ENCODE measurements around the gene AFF1.

AFF1 gene

GRCh38 chr4:86919561-86920223, 15.1 kb upstream of the AFF1 start:
- DNase-seq: no peak

DNA sequence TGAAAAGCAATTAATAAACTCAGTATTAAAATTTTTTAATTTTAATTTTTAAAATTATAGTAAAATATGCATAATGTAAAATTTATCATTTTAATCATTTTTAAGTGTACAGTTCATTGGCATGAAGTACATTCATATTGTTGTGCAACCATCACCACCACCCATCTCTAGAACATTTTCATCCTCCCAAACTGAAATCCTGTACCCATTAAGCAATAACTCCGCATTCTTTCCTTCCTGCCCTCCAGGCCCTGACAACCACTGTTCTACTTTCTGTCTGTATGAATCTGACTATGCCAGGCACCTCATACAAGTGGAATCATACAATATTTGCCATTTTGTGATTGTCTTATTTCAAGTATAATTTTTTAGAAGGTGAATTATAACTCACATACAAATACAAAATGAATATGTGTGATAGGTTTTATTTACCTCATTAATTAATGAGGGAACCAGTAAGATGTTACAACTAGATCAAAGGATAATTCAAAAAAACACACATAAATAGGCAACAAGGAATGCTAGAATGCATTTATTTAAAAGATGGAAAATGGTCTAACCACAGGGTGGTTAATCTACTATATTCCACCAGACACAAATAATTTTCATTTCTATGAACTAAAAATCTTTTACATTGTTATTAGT, 13.1 kb upstream of the AFF1 start:
- no peak for DNase-seq

GRCh38 chr4:86924811-86925210, 10.0 kb upstream of the AFF1 start:
- DNase-seq: no peak

GRCh38 chr4:86926435-86927086, 8.2 kb upstream of the AFF1 start:
- no peak for DNase-seq

DNA sequence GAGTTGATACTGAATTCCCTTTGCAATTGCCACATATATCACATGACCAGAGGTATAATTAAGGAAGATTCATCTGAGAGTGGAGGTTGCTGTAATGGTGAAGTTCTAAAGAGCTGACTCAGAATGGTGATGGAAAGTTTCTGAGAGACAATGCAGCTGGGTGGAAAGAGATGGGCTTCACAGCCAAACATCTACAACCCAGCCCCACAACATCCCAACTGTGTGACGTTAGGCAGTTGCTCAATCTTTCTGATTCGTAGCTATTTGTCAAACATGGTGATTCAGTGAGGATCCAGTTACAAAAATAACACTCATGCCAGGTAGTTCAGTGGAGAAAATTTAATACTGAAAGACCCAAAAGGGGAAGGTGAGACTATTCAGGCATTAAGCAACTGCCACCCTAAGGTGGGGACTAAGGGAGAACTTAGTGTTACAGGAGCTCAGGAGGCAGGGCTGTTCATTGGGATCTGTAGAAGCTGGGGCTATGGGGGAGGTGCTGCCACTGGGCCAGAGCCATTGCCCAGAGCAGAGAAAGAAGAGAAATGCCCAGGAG, 6.9 kb upstream of the AFF1 start:
- DNase-seq: no peak

- DNase-seq: no peak
Observed at GRCh38 chr4:86928400-86929255, 6.2 kb upstream of the AFF1 start.

- no peak for DNase-seq
Observed at GRCh38 chr4:86934147-86934770, 552 bp upstream of the AFF1 start.

DNA sequence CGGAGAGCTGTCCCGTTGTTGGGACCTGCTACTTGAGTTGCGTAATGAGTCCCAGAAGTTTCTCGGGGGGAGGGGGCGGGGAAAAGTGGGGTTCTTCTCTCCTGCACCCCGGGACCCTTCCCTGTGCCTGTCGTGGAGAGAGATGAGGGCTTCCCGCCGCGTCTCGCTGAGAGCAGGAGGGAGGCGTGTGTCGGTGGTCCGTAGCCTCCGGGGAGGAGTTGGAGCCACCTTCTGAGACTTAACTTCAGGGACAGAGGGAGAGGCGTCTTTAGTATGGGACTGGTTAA, 698 bp downstream of the AFF1 start:
- DNase-seq: peak in 1 of 4 experiments; percentile 33

DNA sequence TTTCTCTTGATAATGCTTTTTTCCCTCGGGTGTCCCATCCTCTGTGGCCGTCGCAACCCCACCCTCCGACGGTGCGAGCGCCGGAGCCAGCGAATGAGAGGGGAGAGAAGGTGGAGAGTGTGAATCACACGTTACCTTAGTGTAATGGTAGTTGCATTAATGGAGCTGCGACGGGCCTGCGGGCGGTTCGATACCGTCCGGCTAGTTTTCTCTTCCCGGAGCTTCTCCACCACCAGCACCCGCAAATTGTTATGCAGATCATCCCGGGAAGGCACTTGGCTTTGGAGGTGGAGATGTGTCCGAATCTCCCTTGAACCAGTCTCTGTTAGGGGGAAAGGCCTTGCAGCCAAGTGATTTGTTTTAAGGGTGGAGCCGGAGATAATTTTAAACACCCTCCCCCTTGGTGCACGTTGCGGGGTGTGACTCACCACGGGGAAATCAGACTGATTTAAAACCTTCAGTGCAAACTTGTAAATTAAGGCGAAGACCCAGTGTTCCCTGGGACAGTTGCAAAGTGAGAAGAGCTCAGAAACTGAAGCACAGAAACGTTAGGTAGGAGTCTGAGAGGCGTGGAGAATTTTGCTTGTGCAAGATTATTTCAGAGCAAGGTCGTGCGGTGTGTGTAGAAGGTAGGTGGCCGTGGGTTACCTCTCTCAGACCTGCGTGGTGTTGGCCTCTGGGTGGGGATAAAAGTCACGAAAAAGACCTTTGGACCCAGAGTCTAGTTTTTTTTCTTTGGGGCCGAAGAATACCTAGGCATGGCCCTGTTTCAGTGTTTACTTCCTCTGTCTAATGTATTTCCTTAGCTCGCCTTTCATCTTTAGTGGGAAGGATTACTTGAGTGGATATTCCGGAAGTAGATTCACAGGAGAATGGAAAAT, 1.3 kb downstream of the AFF1 start:
- peak; percentile 40 to 65 (median 58) for DNase-seq

DNA sequence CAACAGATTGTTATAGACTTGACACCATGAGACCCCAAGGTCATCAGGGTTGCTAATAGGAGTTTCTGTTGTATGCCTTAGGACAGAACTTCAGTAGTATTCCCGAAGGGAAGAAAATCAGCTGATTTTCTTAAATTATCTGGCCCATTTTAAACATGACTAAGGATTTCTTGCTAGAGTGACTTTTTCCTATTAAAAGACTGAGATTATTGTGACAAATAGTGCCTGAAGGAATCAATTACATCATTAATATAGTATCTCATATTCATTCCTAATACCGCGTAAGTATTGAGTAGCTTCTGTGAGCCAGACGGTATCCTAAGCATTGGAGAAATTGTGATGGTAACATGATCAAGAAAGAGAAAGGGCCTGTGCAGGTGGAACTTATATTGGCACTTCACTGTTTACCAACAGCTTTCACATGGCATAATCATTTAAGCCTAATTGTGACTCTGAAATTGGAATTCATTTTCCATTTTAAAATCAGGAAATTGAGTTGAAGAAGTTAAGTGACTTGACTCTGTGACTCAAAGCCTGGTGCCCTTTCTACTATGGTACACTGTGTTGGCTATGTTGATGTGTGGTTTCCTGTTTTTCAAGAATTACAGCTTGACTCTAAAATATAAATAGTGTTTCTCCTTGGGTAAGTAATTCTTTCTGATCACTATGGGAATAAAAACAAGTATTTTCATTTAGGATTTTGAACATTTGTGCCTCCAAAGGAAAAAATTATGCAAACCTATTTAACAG, 4.1 kb downstream of the AFF1 start:
- DNase-seq: no peak

- no peak for DNase-seq
Observed at GRCh38 chr4:86939729-86940575, 5.1 kb downstream of the AFF1 start.

- DNase-seq: no peak
Observed at GRCh38 chr4:86940920-86941460, 6.2 kb downstream of the AFF1 start.

DNA sequence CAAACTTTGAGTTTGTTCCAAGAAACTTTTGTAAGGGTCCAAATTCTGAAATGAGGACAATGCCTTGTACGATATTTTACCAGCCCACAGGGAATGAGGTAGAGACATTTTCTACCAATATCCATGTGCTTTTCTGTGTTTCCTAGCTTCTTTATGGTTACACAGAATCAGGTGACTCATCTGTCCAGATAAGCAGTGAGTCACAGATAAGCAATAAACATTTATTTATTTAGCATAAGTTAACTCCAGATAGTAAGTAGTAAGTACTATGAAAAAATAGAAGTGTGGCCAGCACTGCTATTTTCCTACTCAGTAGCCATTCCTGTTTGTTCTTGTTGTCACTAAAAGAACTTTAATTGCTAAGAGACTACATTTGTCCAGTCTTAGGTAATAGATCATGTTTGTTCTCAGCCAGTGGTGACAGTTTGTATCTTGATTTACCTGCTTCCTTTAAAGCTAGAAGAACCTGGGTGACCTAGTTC, 7.4 kb downstream of the AFF1 start:
- no peak for DNase-seq

GRCh38 chr4:86944964-86945781, 10.4 kb downstream of the AFF1 start:
- DNase-seq: no peak

- DNase-seq: no peak
Observed at GRCh38 chr4:86946868-86947500, 12.2 kb downstream of the AFF1 start.

GRCh38 chr4:86947501-86948120, 12.8 kb downstream of the AFF1 start:
- DNase-seq: no peak

DNA sequence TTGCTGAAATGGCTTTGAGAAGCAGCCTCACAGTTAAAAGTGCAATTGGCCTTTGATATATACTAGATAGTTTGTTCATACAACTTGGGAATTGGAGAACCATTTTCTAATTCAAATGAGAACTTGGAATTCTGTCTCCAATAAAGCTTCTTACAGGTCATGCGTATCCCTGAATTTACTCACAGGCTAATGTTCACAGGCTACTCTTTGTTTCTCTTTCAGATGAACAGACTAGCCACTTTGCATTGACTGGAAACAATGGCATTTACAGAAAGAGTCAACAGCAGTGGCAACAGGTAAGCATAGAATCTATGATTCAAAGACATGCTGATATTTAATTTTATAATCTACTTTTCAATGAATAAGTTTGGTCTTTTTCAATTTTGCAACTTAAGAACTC, 13.5 kb downstream of the AFF1 start:
- DNase-seq: no peak
